Osteoblast (primary cell): ENCODE results near the gene BZW2. TPM values are rescaled to one million over a fixed set of nuclear protein-coding genes. Genes with fewer than 3 reads are reported as not detected.
A peak's percentile ranks its signal among the peaks of the same experiment; 100 is the strongest.

Experiments
- DNase-seq: peaks from one replicate; pipeline ENCODE4 v3.0.0; 2011; ENCODE audit warnings: low spot score, mixed read lengths; ENCODE audit not compliant: insufficient read length; ENCODE audit errors: missing footprints
- H2AFZ ChIP-seq: 2 replicates; pipeline ENCODE4 v1.6.0; 2011; ENCODE audit warnings: mild to moderate bottlenecking, low read length
- H3K27ac ChIP-seq: 2 replicates; pipeline ENCODE4 v1.5.1; 2011; ENCODE audit warnings: mild to moderate bottlenecking, low read depth, low read length, moderate library complexity
- H3K27me3 ChIP-seq: 2 replicates; pipeline ENCODE4 v1.6.0; 2012; ENCODE audit warnings: mild to moderate bottlenecking, control low read depth, inconsistent platforms, low read length, moderate library complexity; ENCODE audit not compliant: insufficient read depth
- H3K36me3 ChIP-seq: 2 replicates; pipeline ENCODE4 v1.5.1; 2011; ENCODE audit warnings: mild to moderate bottlenecking, low read length, control low read depth, moderate library complexity; ENCODE audit not compliant: insufficient read depth
- H3K4me1 ChIP-seq: 2 replicates; pipeline ENCODE4 v1.5.1; 2011; ENCODE audit warnings: mild to moderate bottlenecking, low read length, control low read depth, moderate library complexity; ENCODE audit not compliant: insufficient read depth
- H3K4me2 ChIP-seq: 2 replicates; pipeline ENCODE4 v1.6.0; 2011; ENCODE audit warnings: mild to moderate bottlenecking, low read length; ENCODE audit not compliant: insufficient read depth
- H3K4me3 ChIP-seq: fragments of 200-600 bp; sonication (generic); 3 replicates; pipeline ENCODE4 v1.5.1; 2012; ENCODE audit warnings: mild to moderate bottlenecking, low read length, inconsistent platforms; ENCODE audit not compliant: insufficient read depth
- H3K79me2 ChIP-seq: 2 replicates; pipeline ENCODE4 v1.6.0; 2012; ENCODE audit warnings: mild to moderate bottlenecking, low read length, control low read depth, inconsistent platforms; ENCODE audit not compliant: insufficient read depth
- H3K9me3 ChIP-seq: 2 replicates; pipeline ENCODE4 v1.5.1; 2011; ENCODE audit warnings: low read depth, low read length, control low read depth
- H4K20me1 ChIP-seq: 2 replicates; pipeline ENCODE4 v1.6.0; 2012; ENCODE audit warnings: mild to moderate bottlenecking, low read length, control low read depth; ENCODE audit not compliant: insufficient read depth
- CTCF ChIP-seq: IDR thresholded peaks from 2 replicates; pipeline ENCODE4 v1.5.1; 2011; ENCODE audit warnings: mild to moderate bottlenecking, low read depth, low read length, moderate library complexity; ENCODE audit errors: extremely low read depth
- total RNA-seq: library from RNA; depleted of rRNA; stranded (reverse); fragments of >200 nt; gene quantifications from 2 replicates; pipeline ENCODE4 v1.2.3, GENCODE V29; 2012

The BZW2 gene
- total RNA-seq, 1 donor: 52.8 TPM

DNA sequence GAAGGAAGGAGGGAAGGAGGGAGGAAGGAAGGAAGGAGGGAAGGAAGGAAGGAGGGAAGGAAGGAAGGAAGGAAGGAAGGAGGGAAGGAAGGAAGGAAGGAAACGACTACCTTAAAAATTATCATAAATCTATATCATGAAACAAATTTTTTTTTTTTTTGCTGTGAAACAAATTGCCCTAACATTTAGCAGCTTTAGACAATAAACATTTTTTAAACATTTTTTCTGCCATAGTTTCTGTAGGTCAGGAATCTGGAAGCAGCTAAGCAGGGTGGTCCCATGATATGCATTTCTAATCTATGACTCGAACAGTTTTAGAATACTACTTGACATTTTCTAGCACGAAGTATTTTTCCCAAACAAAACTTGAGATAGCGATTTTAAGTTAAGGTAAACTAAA, 64.7 kb downstream of the BZW2 start:
- no peak for DNase-seq
- H4K20me1 ChIP-seq: no peaks in the 10 kb centered on the region
- H3K27ac ChIP-seq: no peak overlapping the region
- no peaks in the 10 kb centered on the region for H3K27me3 ChIP-seq
- no peak overlapping the region for H2AFZ ChIP-seq
- H3K4me2 ChIP-seq: no peak overlapping the region
- TF ChIP-seq CTCF: no peak
- H3K9me3 ChIP-seq: no peaks in the 10 kb centered on the region
- H3K36me3 ChIP-seq: peaks cover 11% of the 10 kb centered on the region
- H3K4me3 ChIP-seq: no peak overlapping the region
- peaks cover 45% of the 10 kb centered on the region for H3K4me1 ChIP-seq
- H3K79me2 ChIP-seq: no peaks in the 10 kb centered on the region

- peaks cover 45% of the 10 kb centered on the region for H3K4me1 ChIP-seq
- peaks cover 2% of the 10 kb centered on the region for H3K36me3 ChIP-seq
- peak overlapping the region; percentile 22 for H3K4me2 ChIP-seq
- no peaks in the 10 kb centered on the region for H3K79me2 ChIP-seq
- no peak for DNase-seq
- no peaks in the 10 kb centered on the region for H3K27me3 ChIP-seq
- H3K4me3 ChIP-seq: no peak overlapping the region
- no peaks in the 10 kb centered on the region for H3K9me3 ChIP-seq
- H3K27ac ChIP-seq: peak overlapping the region; percentile 25
- H2AFZ ChIP-seq: no peak overlapping the region
- H4K20me1 ChIP-seq: no peaks in the 10 kb centered on the region
- TF ChIP-seq CTCF: no peak
Measured at GRCh38 chr7:16711730-16712129, 65.7 kb downstream of the BZW2 start.

DNA sequence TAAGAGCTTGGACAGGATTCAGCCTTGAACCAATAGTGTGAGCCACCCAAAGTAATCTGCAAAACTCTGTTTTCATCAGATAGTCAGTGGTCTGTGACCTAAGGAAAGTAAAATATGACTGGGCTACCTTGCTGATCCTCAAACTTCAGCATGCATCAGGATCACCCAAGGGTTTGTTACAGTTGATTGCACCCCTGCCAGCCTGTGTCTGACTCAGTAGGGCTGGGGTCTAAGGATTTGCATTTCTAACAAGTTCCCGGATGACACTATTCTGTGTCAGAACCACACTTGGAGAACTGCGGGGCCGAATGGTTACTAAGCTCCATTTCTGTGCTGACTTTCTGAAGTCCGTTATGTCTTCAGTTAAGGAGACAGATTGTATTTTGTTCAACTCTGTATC, 66.9 kb downstream of the BZW2 start:
- H3K4me2 ChIP-seq: peak overlapping the region; percentile 37
- H2AFZ ChIP-seq: no peak overlapping the region
- no peak overlapping the region for H3K4me3 ChIP-seq
- no peaks in the 10 kb centered on the region for H3K9me3 ChIP-seq
- DNase-seq: peak; percentile 50
- no peaks in the 10 kb centered on the region for H3K79me2 ChIP-seq
- no peaks in the 10 kb centered on the region for H3K27me3 ChIP-seq
- peak overlapping the region; percentile 25 for H3K27ac ChIP-seq
- no peak for TF ChIP-seq CTCF
- H3K36me3 ChIP-seq: no peaks in the 10 kb centered on the region
- H4K20me1 ChIP-seq: no peaks in the 10 kb centered on the region
- H3K4me1 ChIP-seq: peaks cover 45% of the 10 kb centered on the region

DNA sequence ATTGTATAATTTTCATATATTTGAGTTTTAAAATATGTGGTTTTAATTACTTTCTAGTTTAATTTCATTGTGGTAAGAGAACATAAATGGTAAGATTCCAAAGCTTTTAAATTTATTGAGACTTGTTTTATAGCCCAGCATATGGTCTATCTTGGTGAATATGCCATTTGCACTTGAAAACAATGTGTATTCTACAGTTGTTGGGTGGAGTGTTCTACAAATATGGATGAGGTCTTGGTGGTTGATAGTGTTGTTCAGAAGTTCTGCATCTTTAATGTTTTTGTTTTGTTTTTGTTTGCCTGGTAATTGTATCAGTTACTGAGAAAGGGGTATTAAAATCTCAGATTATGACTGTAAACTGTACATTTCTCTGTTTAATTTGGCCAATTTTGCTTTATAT, 69.9 kb downstream of the BZW2 start:
- peaks cover 31% of the 10 kb centered on the region for H3K4me1 ChIP-seq

More for the DNA sequence above, 69.9 kb downstream of the BZW2 start:
- no peak overlapping the region for H3K4me2 ChIP-seq
- H2AFZ ChIP-seq: no peak overlapping the region
- no peak for DNase-seq
- no peaks in the 10 kb centered on the region for H3K79me2 ChIP-seq
- no peak overlapping the region for H3K27ac ChIP-seq
- no peak for TF ChIP-seq CTCF
- no peaks in the 10 kb centered on the region for H3K9me3 ChIP-seq
- no peaks in the 10 kb centered on the region for H3K27me3 ChIP-seq
- H4K20me1 ChIP-seq: no peaks in the 10 kb centered on the region
- no peak overlapping the region for H3K4me3 ChIP-seq
- H3K36me3 ChIP-seq: no peaks in the 10 kb centered on the region
